ENCODE results near the gene CHST9.
A peak's percentile ranks its signal among the peaks of the same experiment; 100 is the strongest.
"Not testable (repeated sequence)": the region's sequence is repeated elsewhere in the genome, so short reads cannot be mapped to it uniquely, and the experiment has no call there.

Gene CHST9

DNA sequence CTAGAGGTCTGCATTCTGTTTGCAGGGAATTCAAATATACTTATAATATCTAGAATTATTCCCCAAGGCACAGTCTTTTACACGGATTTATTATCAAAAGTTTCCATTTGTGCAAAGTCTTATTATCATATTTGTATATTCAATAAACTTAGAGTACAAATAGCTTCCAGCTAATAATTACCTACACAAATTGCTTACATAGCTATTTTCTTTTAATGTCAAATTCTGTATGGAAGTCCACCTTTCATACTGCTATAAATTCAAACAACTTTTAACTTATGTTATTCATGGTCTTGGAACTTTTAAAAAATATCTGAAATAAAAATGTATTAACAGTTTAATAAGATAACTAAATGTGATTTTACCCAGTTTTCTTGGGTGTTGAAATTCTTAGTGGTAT, 13.1 kb downstream of the CHST9 start:
- DNase-seq, result no peak

DNA sequence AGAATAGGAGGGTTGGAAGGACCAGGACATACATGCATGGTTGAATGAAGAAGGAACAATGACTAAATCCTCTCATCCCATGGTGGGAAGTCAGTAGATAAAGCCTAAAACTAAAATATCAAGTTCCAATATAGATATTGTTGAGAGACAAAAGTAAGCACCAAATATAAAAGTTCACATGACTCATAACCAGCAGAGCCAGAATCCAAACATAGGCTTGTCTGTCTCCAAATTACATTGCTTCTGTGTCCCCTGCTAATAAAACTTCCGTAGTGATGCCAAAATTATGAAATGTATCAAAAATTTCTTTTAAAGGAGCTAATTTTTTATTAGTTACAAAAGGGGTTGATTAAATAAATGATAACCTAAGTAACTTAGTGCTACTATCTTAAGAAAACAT, 19.7 kb downstream of the CHST9 start:
- DNase-seq, result no peak

DNA sequence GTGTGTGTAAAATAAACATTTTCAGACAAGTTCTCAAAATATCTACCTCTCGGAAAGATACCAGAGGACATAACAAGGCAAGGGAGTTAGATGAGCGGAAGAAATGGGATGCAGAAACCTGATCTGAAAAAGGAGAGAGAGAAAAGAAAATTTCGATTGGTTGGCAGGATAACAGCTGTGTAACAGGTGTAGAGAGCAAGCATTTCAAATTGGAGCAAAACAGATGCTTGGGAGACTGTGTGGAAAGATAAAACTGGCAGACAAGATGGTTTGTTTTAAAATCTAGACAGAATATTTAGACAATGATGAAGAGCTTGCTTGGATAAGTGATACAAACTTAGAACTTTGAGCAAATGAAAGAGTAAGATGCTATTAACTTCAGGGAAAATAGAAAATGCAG, 20.2 kb downstream of the CHST9 start:
- no peak for DNase-seq

DNA sequence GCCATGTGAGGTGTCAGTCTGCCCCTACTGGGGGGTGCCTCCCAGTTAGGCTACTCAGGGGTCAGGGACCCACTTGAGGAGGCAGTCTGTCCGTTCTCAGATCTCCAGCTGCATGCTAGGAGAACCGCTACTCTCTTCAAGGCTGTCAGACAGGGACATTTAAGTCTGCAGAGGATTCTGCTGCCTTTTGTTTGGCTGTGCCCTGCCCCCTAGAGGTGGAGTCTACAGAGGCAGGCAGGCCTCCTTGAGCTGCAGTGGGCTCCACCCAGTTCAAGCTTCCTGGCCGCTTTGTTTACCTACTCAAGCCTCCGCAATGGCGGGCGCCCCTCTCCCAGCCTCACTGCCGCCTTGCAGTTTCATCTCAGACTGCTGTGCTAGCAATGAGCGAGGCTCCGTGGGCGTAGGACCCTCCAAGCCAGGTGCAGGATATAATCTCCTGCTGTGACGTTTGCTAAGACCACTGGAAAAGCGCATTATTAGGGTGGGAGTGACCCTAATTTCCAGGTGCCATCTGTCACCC, 21.9 kb downstream of the CHST9 start:
- peak; percentile 26 to 36 for DNase-seq

DNA sequence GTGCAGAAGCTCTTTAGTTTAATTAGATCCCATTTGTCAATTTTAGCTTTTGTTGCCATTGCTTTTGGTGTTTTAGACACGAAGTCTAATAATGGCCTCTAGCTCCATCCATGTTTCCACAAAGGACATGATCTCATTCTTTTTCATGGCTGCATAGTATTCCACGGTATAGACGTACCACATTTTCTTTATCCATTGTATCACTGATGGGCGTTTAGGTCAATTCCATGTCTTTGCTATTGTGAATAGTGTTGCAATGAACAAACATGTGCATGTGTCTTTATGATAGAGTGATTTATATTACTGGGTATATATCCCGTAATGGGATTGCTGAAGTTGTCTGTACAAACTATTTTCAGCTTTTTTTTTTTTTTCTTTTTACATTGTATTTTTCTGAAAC, 35.9 kb downstream of the CHST9 start:
- not testable (repeated sequence) for DNase-seq

DNA sequence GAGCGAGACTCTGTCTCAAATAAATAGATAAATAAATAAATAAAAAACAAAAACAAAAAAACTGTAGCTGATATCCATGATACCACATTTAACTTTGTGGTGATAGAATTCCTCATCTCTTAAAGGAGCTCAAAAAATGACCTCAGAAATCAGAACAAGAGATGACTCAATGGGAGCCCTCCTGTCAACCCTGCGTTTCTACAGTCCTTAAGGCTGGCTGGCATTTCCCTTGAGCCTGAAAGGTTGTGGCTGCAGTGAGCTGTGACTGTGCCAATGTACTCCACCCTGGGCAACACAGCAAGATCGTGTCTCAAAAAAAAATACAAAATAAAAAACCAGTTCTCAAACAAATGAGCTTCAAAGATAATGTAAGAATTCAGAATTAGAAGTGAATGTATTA, 40.4 kb downstream of the CHST9 start:
- no peak for DNase-seq

DNA sequence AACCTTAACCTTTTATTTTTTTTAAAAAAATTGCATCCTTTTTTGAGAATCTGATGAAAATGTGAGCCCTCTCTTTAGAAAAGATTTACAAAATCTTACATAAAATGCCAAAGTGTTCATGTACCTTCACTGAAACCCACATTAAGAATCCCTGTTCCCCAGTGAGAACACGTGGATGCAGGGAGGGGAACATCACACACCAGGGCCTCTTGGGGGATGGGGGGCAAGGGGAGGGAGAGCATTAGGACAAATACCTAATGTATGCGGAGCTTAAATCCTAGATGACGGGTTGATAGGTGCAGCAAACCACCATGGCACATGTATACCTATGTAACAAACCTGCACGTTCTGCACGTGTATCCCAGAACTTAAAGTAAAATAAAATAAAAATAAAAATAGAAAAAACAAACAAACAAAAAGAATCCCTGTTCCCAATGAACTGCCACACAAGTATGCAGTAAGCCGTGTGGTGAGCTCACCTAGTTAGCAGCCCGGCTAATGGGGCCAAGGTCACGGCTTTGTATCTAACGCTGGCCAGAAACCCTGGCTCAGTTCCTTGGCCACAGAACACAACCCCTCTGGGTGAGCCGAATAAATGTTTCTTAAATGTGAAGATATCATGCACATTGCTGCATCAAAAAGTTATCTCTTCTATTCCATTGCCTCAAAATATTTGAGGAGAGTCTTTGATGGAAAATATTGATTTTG, 41.4 kb downstream of the CHST9 start:
- no peak for DNase-seq

DNA sequence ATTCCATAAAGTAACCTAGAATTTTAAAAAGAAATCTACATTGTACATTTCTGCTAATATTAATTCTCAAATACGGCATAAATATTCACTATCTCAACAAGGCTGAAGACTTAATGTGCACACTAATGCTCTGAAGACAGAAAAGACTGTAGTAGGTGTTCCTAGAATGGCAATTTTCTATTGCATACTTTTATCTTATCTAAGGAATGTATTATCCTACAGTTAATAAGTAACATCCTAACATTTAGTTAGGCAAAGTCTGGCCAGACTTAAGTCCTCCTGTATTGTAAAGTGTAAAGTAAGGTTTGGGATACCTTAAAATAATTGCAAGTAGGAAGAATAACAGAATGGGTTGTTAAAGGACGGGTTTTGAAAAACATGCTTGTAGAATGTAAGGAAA, 42.2 kb downstream of the CHST9 start:
- DNase-seq, result no peak

DNA sequence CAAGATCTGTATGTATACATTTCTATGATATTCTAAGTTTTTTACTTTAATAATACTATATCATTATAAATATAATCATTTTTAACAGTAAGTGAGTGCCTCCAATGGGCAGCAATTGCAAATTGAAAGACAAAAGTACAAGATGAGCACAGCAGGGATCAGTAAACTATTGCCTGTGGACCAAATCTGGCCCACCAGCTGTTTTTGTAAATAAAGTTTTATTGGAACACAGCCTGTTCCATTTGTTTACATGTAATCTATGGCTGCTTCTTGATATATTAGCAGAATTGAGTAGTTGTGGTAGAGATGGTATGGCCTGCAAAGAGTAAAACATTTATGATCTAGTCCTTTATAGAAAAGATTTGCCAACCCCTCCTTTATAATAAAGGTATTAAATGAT, 43.2 kb downstream of the CHST9 start:
- DNase-seq, result no peak

DNA sequence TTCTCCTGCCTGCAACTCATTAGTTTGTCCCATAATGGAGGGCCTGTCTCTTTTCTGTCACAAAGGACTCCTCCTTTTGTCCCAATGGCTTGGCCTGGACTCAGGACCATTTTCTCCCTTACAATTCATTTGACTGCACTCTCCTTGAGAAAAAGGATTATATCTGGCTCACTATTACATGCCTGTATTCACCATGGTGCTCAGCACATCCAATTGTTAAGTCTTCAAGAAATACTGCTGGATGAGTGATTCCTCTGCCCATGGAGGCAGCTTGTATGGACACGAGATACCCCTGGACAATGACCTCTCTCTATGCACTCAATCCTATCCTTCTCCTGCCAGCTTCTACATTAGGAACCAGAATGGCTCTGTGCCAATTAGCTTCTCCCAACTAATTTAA, 47.0 kb downstream of the CHST9 start:
- DNase-seq, result no peak

DNA sequence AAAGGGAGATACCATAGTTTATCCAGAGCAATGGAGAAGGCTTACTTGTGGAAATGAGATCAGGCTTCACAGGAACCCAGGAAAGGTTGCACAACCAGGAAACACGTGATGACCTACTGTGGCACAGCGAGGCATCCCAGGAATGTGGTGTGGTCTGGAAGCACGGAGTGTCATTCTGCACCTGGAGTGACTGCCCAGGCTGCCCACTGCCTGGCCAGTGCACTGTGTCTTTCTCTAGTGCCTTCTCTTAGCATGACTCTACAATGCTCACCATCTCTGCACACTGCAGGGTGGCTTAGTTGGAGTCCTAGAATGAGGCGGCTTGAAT, 48.9 kb downstream of the CHST9 start:
- DNase-seq, result no peak

DNA sequence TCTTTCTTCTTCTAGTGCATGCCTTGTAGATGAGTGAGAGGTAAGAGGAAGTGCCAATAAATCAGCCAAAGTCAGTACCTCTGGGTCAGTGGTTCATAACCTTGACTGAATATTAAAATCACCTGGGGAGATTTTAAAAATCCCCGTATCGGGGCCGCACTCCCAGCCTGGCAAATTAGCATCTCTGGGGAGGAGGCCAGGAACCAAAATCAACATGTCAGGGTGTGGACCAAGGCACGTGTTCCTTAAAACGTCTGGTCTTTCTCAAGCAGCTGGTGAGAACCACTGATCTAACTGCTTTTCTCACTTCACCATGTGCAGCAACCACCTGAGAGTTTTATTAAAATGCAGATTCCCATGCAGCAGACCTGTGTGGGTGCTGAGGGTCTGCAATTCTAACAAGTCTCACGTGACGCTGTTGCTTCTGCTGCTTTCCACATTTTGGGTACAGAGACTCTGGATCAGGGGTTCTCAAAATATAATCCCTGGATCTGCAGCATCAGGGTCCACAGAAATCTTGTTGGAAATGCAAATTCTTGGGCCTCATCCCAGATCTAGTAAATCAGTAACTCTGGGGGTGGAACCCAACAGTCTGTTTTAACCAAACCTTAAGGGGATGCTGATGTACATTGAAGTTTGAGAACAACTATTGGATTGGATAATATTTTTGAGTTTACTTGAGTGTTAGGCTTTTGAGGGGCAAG, 49.5 kb downstream of the CHST9 start:
- DNase-seq, result no peak

DNA sequence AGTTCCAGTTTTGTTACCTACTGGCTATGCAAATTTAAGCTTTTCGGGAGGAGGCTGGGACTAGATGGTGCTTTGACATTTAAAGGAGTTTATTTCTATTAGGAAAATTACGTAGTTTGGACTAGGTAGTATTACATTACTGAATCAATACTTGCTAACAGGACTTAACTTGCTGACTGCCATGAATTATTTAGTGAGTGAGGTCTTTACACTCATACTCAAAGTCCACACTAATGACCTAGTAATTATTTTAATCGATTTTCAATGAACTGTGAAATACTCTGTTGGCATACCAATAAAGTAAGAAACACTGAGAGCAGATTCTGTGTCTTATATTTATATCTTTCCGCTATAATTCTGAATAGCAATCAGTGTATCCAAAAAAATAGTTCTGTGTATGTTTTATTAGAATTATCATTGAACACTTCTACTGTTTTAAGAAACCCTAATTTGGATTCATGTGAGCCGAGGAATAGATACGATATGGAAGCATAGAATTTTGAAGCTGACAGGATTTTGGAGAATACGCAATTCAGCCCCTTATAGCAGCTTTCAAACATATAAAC, 55.0 kb downstream of the CHST9 start:
- no peak for DNase-seq

DNA sequence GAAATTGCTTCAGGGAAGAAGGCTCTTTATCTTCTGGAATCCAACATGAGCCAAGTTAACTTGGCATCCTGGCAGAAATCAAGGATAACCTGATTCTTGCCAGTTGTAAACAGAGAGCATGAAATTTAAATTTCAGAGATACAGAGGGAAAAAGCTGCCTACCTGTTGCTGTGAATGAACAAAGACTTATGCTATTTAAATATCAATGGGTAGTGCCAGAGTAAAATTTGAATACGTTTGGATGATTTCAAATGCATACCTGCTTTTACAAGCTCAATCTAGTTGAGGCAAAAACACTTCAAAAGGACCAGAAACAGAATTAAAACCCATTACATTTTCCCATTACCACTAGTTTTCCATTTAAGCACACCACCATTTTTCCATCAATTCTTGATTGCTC, 60.9 kb downstream of the CHST9 start:
- DNase-seq, result no peak

DNA sequence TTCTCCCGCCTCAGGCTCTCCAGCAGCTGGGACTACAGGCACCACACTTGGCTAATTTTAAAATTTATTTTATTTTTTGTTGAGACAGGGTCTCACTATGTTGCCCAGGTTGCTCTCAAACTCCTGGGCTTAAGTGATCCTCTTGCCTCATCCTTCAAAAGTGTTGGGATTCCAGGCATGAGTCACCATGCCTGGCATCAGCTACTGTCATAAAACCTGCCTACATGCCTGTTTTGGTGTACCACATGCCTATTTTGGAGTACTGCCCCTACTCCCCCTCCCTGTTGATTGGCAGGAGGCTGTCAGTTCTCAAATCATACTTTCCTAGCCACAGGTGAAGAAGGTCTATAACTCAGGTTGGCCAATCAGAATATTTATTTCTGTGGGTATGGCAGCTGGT, 64.0 kb downstream of the CHST9 start:
- DNase-seq, result no peak

DNA sequence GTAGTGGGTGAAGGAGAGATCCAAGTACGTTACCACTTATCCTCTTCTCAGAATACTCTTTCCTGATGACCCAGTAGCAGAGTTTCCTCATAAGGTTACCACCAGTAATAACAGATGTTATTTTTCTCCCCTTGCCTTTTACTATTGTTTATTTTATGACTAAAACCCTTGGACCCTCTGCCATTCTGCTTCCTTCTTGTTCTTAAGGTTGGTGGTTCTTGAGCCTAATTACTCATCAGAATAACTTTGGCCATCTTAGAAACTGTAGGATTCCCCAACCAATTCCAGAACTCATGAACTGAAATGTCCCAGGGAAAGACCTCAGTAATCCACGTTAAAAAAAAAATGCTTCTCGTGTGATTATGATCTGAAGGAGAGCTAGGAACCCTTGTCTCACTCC, 64.9 kb downstream of the CHST9 start:
- no peak for DNase-seq

DNA sequence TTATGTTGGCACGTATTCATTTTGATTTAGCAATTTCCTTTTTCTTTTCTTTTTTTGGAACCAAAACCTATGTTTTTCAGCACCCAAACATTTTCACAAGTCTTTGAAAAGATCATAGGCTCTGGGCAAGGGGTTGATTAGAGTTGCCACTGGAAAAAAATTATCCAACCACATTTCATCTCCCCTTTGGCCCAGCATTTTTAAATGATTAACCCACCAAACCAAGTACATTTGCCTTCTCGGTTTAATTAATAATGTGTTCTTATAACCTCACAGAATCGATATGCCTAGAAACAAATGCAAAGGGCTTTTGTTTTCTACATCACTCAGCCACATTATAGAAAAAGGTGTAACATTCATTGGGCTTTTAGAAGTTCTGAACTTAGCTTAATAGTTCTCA, 66.1 kb downstream of the CHST9 start:
- DNase-seq, result no peak

DNA sequence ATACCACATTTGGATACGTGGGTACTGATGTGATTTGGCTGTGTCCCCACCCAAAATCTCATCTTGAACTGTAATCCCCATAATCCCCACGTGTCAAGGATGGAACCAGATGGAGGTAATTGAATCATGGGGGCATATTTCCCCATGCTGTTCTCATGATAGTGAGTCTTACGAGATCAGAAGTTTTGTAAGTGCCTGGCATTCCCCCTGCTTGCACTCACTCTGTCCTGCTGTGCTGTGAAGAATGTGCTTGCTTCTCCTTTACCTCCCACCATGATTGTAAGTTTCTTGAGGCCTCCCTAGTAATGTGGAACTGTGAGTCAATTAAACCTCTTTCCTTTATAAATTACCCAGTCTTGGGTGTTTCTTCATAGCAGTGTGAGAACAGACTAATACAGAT, 70.3 kb downstream of the CHST9 start:
- DNase-seq, result no peak

DNA sequence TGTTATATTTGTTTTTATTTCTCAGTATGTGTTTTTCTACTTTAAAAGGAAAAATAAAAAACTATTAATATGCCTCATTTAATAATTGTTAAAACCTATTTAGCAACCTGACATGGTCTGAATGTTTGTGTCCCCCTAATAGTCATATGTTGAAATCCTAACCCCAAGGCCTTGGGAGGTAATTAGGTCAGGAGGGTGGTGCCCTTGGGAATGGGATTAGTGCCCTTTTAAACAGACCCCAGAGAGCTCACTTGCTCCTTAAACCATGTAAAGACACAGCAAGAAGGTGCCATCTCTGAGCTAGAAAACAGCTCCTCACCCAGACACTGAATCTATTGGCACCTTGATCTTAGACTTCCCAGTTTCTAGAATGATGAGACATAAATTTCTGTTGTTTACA, 71.8 kb downstream of the CHST9 start:
- no peak for DNase-seq

DNA sequence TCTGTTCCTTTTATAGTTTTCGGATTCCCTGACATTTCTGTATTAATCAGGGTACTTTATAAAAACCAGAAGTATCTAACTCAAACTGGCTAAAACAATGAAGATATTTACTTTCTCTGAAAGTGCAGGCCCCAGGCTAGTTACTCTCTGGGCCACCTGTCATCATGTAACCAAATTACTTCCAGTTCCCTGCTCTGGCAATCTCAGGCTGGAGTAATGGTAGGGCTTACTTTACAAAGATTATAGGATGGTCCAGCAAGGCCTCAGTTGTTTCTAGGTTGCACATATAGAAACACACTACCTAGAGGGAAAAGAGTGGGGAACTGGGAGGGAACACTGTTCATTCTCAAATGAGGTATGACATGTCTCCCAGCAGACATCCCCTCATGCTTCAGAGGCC, 74.8 kb downstream of the CHST9 start:
- no peak for DNase-seq

DNA sequence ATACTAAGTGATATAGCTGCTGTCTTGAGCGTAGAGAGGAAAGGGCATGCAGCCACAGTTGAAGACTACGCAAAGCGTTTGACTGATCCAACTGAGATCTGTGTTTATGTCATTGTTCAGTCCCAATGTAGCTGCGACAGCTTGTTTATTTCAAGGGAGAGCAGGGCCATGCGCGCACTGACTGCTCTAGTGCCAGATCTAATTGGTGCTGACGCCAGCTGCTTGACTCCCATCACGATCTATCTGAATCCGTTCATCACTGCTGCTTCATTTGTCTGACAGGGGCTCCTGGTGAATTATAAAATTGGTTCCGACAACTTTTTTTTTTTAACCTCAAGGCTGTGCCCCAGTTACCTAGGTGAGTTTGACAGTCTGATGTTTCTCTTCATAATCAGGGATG, 75.7 kb downstream of the CHST9 start:
- no peak for DNase-seq

DNA sequence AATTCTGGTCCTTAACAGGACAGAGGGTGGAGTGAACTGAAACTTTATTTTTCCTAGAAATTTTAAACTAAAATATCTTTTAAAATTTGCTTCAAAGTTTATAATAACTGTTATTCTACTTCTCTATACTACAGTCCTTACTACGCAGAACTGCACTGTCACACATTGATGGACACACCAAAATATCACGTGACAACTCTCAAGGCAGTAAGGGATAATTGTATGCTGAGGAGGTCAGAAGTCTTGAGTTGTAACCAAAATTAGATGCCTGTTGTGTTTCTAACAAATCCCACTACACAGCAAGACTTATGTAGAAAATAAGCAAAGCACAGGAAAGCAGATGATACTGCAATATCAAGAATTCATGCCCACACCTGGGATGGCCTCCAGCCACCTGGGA, 76.3 kb downstream of the CHST9 start:
- DNase-seq, result no peak

DNA sequence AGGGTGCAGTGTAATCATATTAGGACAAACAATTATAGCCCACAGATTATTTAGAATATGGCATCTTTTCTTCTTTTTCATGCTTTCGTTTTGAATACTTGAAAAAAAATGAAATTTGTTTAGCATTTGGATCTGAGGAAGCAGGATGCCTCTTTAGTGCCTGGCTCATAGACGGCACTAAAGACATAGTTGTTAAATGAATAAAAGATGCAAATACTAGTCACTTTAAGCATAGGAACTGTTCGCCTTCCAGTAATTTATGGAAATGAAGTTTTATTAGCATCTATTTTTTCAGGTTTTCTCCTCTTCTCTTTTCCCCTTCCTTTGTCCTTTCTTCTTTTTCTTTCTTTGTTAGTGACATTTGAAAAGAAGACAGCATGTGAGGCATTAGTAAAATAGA, 80.4 kb downstream of the CHST9 start:
- no peak for DNase-seq

DNA sequence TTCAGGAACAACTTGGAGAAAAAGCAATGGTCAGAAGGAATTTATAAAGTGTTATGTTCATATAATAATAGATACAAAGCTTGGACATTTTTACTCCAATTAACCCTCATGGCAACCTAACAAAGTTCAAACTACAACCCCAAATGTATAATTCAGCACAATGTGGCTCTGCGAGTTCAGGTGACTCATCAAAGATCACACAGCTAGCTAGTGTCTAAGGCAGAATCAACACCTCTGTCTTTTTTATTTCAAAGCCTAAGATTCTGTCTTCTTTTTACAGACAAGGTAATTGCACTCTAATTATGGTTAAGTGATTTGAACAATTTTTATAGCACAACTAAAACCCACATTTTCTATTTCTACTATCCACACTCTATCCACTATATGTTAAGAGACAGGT, 90.5 kb downstream of the CHST9 start:
- no peak for DNase-seq

DNA sequence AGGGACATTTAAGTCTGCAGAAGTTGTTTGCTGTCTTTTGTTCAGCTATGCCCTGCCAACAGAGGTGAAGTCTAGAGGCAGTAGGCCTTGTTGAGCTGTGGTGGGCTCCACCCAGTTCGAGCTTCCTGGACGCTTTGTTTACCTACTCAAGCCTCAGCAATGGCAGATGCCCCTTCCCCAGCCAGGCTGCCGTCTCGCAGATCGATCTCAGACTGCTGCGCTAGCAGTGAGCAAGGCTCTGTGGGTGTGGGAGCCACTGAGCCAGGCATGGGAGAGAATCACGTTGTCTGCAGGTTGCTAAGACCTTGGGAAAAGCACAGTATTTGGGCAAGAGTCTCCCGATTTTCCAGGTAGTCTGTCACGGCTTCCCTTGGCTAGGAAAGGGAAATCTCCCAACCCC, 91.8 kb downstream of the CHST9 start:
- DNase-seq, result not testable (repeated sequence)

Data from SHP77 (cell line).